ENCODE measurements around the gene GPBAR1. TPM values are rescaled to one million over a fixed set of nuclear protein-coding genes. Genes with fewer than 3 reads are reported as not detected.
A peak's percentile ranks its signal among the peaks of the same experiment; 100 is the strongest.

GPBAR1 gene
- total RNA-seq, 2 experiments from 2014 or later, result 0.16 to 0.45 TPM

- Mint-ChIP-seq H3K9me3 (no peaks in the 10 kb centered on the region), H3K27me3 (no peaks in the 10 kb centered on the region), H3K4me3 (peak overlapping the region; percentile 31), H3K36me3 (ENCODE audit: low read depth) (peaks cover 85% of the 10 kb centered on the region), H3K27ac (peak overlapping the region; percentile 92), H3K4me1 (ENCODE audit: low read depth) (peaks cover 71% of the 10 kb centered on the region)
- intact Hi-C loops (cut with micrococcal nuclease), result loop anchor here (1.0 to 5.0 kb wide), 2 partner anchors 10 to 42 kb away; no protein-coding TSS in a partner anchor
- DNase-seq, result peak; percentile 68
- POLR2A ChIA-PET, result interaction anchor here (0.7 to 8.5 kb wide), 8 partner anchors 10 to 41 kb away, joined by 3 to 75 read pairs (median 4); partner anchors contain the start of genes AAMP, ARPC2 and PNKD
- TF ChIP-seq CTCF (IDR thresholded peaks at IDR 0.05), result no peak
- CTCF ChIA-PET, result interaction anchor here (0.8 to 4.8 kb wide), 8 partner anchors 9 to 62 kb away, joined by 3 to 50 read pairs (median 4); partner anchors contain the start of gene CXCR1
- peak; percentile 77 for ATAC-seq
Measured at GRCh38 chr2:218229239-218229638, 31.6 kb upstream of the GPBAR1 start.

- peak; percentile 32 for ATAC-seq
- H3K4me3 Mint-ChIP-seq, result peak overlapping the region; percentile 30
- H3K27ac Mint-ChIP-seq, result peak overlapping the region; percentile 81
- ChIA-PET POLR2A (interaction anchor here (0.7 to 8.5 kb wide), 8 partner anchors 10 to 37 kb away, joined by 3 to 75 read pairs (median 5); partner anchors contain the start of gene ARPC2), CTCF (interaction anchor here (1.0 to 4.8 kb wide), 6 partner anchors 9 to 63 kb away, joined by 3 to 50 read pairs (median 5); partner anchors contain the start of gene CXCR1)
- H3K9me3 Mint-ChIP-seq, result no peaks in the 10 kb centered on the region
- H3K27me3 Mint-ChIP-seq, result no peaks in the 10 kb centered on the region
- peaks cover 70% of the 10 kb centered on the region for H3K4me1 Mint-ChIP-seq (ENCODE audit: low read depth)
- intact Hi-C loops (cut with micrococcal nuclease), result loop anchor here (1.0 to 5.0 kb wide), 2 partner anchors 11 to 43 kb away; no protein-coding TSS in a partner anchor
- DNase-seq, result peak; percentile 48
- TF ChIP-seq CTCF (IDR thresholded peaks at IDR 0.05), result no peak
- peaks cover 84% of the 10 kb centered on the region for H3K36me3 Mint-ChIP-seq (ENCODE audit: low read depth)
Measured at GRCh38 chr2:218229851-218230250, 31.0 kb upstream of the GPBAR1 start.

GRCh38 chr2:218230882-218231281 lies 29.9 kb upstream of the GPBAR1 start:
- intact Hi-C loops (cut with micrococcal nuclease), result no loop called here
- no peaks in the 10 kb centered on the region for H3K9me3 Mint-ChIP-seq
- H3K27ac Mint-ChIP-seq, result peak overlapping the region; percentile 81
- ATAC-seq (peak; percentile 78), DNase-seq (peak; percentile 68)
- H3K4me1 Mint-ChIP-seq (ENCODE audit: low read depth), result peaks cover 62% of the 10 kb centered on the region
- no peaks in the 10 kb centered on the region for H3K27me3 Mint-ChIP-seq
- no peak overlapping the region for H3K4me3 Mint-ChIP-seq
- peak; percentile 44 for TF ChIP-seq CTCF (IDR thresholded peaks at IDR 0.05)
- H3K36me3 Mint-ChIP-seq (ENCODE audit: low read depth), result peaks cover 82% of the 10 kb centered on the region
- ChIA-PET POLR2A (interaction anchor here (0.9 to 8.5 kb wide), 10 partner anchors 9 to 43 kb away, joined by 3 to 75 read pairs (median 6); no protein-coding TSS in a partner anchor), CTCF (interaction anchor here (0.8 to 4.8 kb wide), 9 partner anchors 10 to 56 kb away, joined by 3 to 50 read pairs (median 5); partner anchors contain the start of genes AAMP, ARPC2 and PNKD)

- DNase-seq (no peak), ATAC-seq (no peak)
- Mint-ChIP-seq H3K36me3 (ENCODE audit: low read depth) (peaks cover 80% of the 10 kb centered on the region), H3K27ac (peak overlapping the region; percentile 79), H3K9me3 (no peaks in the 10 kb centered on the region), H3K4me3 (no peak overlapping the region), H3K27me3 (no peaks in the 10 kb centered on the region), H3K4me1 (ENCODE audit: low read depth) (peaks cover 41% of the 10 kb centered on the region)
- TF ChIP-seq CTCF (IDR thresholded peaks at IDR 0.05), result no peak
- intact Hi-C loops (cut with micrococcal nuclease), result no loop called here
- ChIA-PET POLR2A (interaction anchor here (1.0 to 8.5 kb wide), 10 partner anchors 8 to 24 kb away, joined by 3 to 75 read pairs (median 4); no protein-coding TSS in a partner anchor), CTCF (interaction anchor here (1.1 to 2.2 kb wide), 3 partner anchors 8 to 19 kb away, joined by 4 to 7 read pairs (median 5); no protein-coding TSS in a partner anchor)
Measured at GRCh38 chr2:218233543-218233942, 27.3 kb upstream of the GPBAR1 start.

- Mint-ChIP-seq H3K36me3 (ENCODE audit: low read depth) (peaks cover 82% of the 10 kb centered on the region), H3K9me3 (no peaks in the 10 kb centered on the region), H3K4me1 (ENCODE audit: low read depth) (peaks cover 37% of the 10 kb centered on the region), H3K27ac (peak overlapping the region; percentile 69), H3K27me3 (no peaks in the 10 kb centered on the region), H3K4me3 (no peak overlapping the region)
- TF ChIP-seq CTCF (IDR thresholded peaks at IDR 0.05), result no peak
- ChIA-PET POLR2A (interaction anchor here (1.0 to 8.5 kb wide), 6 partner anchors 9 to 23 kb away, joined by 3 to 75 read pairs (median 6); no protein-coding TSS in a partner anchor), CTCF (interaction anchor here (1.8 to 2.2 kb wide), 3 partner anchors 8 to 23 kb away, joined by 3 to 7 read pairs (median 5); no protein-coding TSS in a partner anchor)
- ATAC-seq (no peak), DNase-seq (no peak)
- intact Hi-C loops (cut with micrococcal nuclease), result no loop called here
Measured at GRCh38 chr2:218234521-218234920, 26.3 kb upstream of the GPBAR1 start.

Measured in activated CD8-positive, alpha-beta T cell treated with anti-CD3 and anti-CD28 coated beads for 36 hours (primary cell).